ENCODE measurements around the gene SPATA24. TPM values are rescaled to one million over a fixed set of nuclear protein-coding genes. Genes with fewer than 3 reads are reported as not detected.

SPATA24 gene
- total RNA-seq, 1 experiment from 2014 or later, result 13.0 TPM

DNA sequence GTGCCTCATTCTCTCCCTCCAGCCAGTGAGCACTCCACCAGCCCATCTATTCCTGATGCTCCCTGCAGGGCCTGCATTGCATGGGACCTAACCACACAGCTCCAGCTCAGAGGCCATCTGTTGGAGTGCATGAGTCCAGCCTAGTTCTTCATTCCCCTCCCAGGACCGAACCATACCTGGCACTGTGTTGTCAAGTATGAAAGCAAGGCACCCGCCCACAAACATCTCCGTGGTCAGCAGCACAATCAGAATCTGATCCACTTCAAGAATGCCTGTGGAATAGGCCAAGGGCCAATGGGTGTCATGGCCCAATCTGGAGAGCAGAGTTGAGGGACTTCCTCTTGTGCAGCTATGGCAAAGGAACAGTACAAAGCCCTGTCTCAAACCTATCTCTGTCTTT is 26.7 kb downstream of the SPATA24 start:
- Histone ChIP-seq H3K27me3 (ENCODE audit: insufficient read depth, low read length) (no peaks in the 10 kb centered on the region), H3T11ph (ENCODE audit: low read length) (no peak overlapping the region), H3K4me1 (ENCODE audit: insufficient read depth, low read length) (no peaks in the 10 kb centered on the region), H3K14ac (ENCODE audit: insufficient read depth, low read length) (no peak overlapping the region), H3K9me3 (ENCODE audit: control insufficient read depth, low read depth, low read length) (no peaks in the 10 kb centered on the region), H3K4ac (ENCODE audit: low read depth, low read length) (no peak overlapping the region), H3K79me1 (ENCODE audit: insufficient read depth, low read depth, low read length, poor library complexity, severe bottlenecking) (no peaks in the 10 kb centered on the region), H3K23ac (ENCODE audit: insufficient read length, low read depth, low read length) (no peak overlapping the region), H2BK5ac (ENCODE audit: insufficient read length, low read length) (no peak overlapping the region), H3K79me2 (ENCODE audit: insufficient read depth, low read length) (no peaks in the 10 kb centered on the region), H2BK20ac (ENCODE audit: low read depth, low read length, poor library complexity, severe bottlenecking) (no peak overlapping the region), H2AK5ac (ENCODE audit: insufficient read length, low read length) (no peak overlapping the region), H2BK15ac (ENCODE audit: low read depth, low read length) (no peak overlapping the region), H2BK12ac (ENCODE audit: insufficient read length, low read depth, low read length) (no peak overlapping the region), H3K4me2 (ENCODE audit: insufficient read depth, insufficient read length, low read length) (no peak overlapping the region), H2AFZ (ENCODE audit: low read length) (no peak overlapping the region), H3K23me2 (ENCODE audit: insufficient read length, low read depth, low read length, poor library complexity, severe bottlenecking) (no peaks in the 10 kb centered on the region), H4K8ac (replicated peaks; ENCODE audit: insufficient read length, low read depth, low read length) (no peak overlapping the region), H3K27ac (ENCODE audit: insufficient read length, low read depth, low read length) (no peak overlapping the region), H4K91ac (ENCODE audit: insufficient read length, low read depth, low read length) (no peak overlapping the region), H4K20me1 (ENCODE audit: control insufficient read depth, insufficient read depth, insufficient read length) (no peaks in the 10 kb centered on the region), H3K56ac (ENCODE audit: insufficient read length, low read depth, low read length) (no peak overlapping the region), H3K18ac (ENCODE audit: insufficient read length, low read depth, low read length) (no peak overlapping the region), H2BK120ac (ENCODE audit: low read depth, low read length, poor library complexity, severe bottlenecking) (no peak overlapping the region), H4K5ac (ENCODE audit: insufficient read length, low read depth, low read length) (no peak overlapping the region), H3K9ac (ENCODE audit: extremely low read depth, insufficient read length, low read length) (no peak overlapping the region)
- Mint-ChIP-seq H3K4me3 (no peak overlapping the region), H3K36me3 (ENCODE audit: insufficient read depth in 1 of 3, low read depth in 3 of 3) (peaks cover 1 to 14% (median 2%) of the 10 kb centered on the region in 3 experiments; a peak in 6 of 7 replicates), H3K27me3 (ENCODE audit: low read depth) (no peaks in the 10 kb centered on the region), H3K9me3 (no peaks in the 10 kb centered on the region), H3K4me1 (peaks cover 15 to 19% of the 10 kb centered on the region in 2 experiments; a peak in 3 of 4 replicates), H3K27ac (no peak overlapping the region; a peak in 1 of 7 replicates)
- TF ChIP-seq, protein P1, sequence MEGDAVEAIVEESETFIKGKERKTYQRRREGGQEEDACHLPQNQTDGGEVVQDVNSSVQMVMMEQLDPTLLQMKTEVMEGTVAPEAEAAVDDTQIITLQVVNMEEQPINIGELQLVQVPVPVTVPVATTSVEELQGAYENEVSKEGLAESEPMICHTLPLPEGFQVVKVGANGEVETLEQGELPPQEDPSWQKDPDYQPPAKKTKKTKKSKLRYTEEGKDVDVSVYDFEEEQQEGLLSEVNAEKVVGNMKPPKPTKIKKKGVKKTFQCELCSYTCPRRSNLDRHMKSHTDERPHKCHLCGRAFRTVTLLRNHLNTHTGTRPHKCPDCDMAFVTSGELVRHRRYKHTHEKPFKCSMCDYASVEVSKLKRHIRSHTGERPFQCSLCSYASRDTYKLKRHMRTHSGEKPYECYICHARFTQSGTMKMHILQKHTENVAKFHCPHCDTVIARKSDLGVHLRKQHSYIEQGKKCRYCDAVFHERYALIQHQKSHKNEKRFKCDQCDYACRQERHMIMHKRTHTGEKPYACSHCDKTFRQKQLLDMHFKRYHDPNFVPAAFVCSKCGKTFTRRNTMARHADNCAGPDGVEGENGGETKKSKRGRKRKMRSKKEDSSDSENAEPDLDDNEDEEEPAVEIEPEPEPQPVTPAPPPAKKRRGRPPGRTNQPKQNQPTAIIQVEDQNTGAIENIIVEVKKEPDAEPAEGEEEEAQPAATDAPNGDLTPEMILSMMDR (conservative IDR thresholded peaks at IDR 0.05), result no peak
- DNase-seq, result no peak
- WGBS (ENCODE audit: extremely low coverage, insufficient read length, low lambda C conversion rate), result no CpG with 5 or more reads among the region's 3 CpGs
